CD4-positive, alpha-beta memory T cell (primary cell): Measurements from ENCODE around the gene TAGLN2. TPM values are rescaled to one million over a fixed set of nuclear protein-coding genes. Genes with fewer than 3 reads are reported as not detected.
A peak's percentile ranks its signal among the peaks of the same experiment; 100 is the strongest.

Source experiments
- CTCF ChIA-PET: fragments of 350-600 bp; sonication (Branson Sonifier 250); formaldehyde crosslinking; loops from one replicate; lab custom pipeline; 2021; ENCODE audit warnings: inconsistent platforms; ENCODE audit not compliant: partially characterized antibody; lab: Charles Lee
- POLR2A ChIA-PET: fragments of 350-600 bp; sonication (Branson Sonifier 250); formaldehyde crosslinking; loops from one replicate; lab custom pipeline; 2021; ENCODE audit not compliant: partially characterized antibody; lab: Charles Lee
- DNase-seq, 5 donors: peaks; one replicate each; pipeline versions ENCODE4 v3.0.0 to v3.0.0-alpha.2; 2020 to 2022; ENCODE audit warnings: mixed read lengths in 1 of 5
- H3K27ac ChIP-seq: one replicate; pipeline ENCODE4 v1.7.0; 2013; ENCODE audit warnings: low read depth, low read length
- H3K27me3 ChIP-seq: 2 replicates; pipeline ENCODE4 v1.7.0; 2013; ENCODE audit warnings: mild to moderate bottlenecking, low read length, moderate library complexity; ENCODE audit not compliant: insufficient read depth
- H3K36me3 ChIP-seq: 2 replicates; pipeline ENCODE4 v1.7.0; 2013; ENCODE audit warnings: mild to moderate bottlenecking, low read length, moderate library complexity; ENCODE audit not compliant: insufficient read depth
- H3K4me1 ChIP-seq: 2 replicates; pipeline ENCODE4 v1.7.0; 2013; ENCODE audit warnings: mild to moderate bottlenecking, low read length, moderate library complexity; ENCODE audit not compliant: insufficient read depth
- H3K4me3 ChIP-seq, 2 donors: one replicate each; pipeline ENCODE4 v1.7.0; 2013; ENCODE audit warnings: low read length in 2 of 2, mild to moderate bottlenecking in 1 of 2
- H3K9me3 ChIP-seq, 2 donors: one replicate each; pipeline ENCODE4 v1.7.0; 2013; ENCODE audit warnings: low read length in 2 of 2, control low read depth in 1 of 2; ENCODE audit not compliant: control insufficient read depth in 1 of 2
- H3K27ac Mint-ChIP-seq, 7 donors: one replicate each; pipeline ENCODE4 v1.8.0; 2020 to 2021; ENCODE audit warnings: mixed read lengths in 7 of 7, mild to moderate bottlenecking in 6 of 7, inconsistent platforms in 3 of 7, moderate library complexity in 3 of 7
- H3K27me3 Mint-ChIP-seq, 2 donors: one replicate each; pipeline ENCODE4 v1.8.0; 2020 to 2021; ENCODE audit warnings: mixed read lengths in 2 of 2
- H3K36me3 Mint-ChIP-seq, 2 donors: one replicate each; pipeline ENCODE4 v1.8.0; 2020 to 2021; ENCODE audit warnings: mixed read lengths in 2 of 2, inconsistent platforms in 1 of 2, mild to moderate bottlenecking in 1 of 2
- H3K4me1 Mint-ChIP-seq, 4 donors: one replicate each; pipeline ENCODE4 v1.8.0; 2020 to 2021; ENCODE audit warnings: mixed read lengths in 4 of 4, mild to moderate bottlenecking in 1 of 4
- H3K4me3 Mint-ChIP-seq, 8 donors: one replicate each; pipeline ENCODE4 v1.8.0; 2020 to 2021; ENCODE audit warnings: mixed read lengths in 8 of 8, mild to moderate bottlenecking in 7 of 8, moderate library complexity in 6 of 8, inconsistent platforms in 3 of 8
- H3K9me3 Mint-ChIP-seq, 8 donors: one replicate each; pipeline ENCODE4 v1.8.0; 2020 to 2021; ENCODE audit warnings: mixed read lengths in 8 of 8, mild to moderate bottlenecking in 5 of 8, inconsistent platforms in 3 of 8, moderate library complexity in 1 of 8
- intact Hi-C: fragments of 100-400 bp; cut with micrococcal nuclease; formaldehyde crosslinking; loops from one replicate; pipeline ENCODE4 v1.15.1; 2023
- polyA plus RNA-seq, 2 donors: library from polyadenylated mRNA; unstranded; fragments of 300-500 nt; fragmentation: Illumina TruSeq; gene quantifications; one replicate each; pipeline ENCODE4 v1.2.3, GENCODE V29; 2021
- total RNA-seq, 2 experiments: library from RNA; stranded (reverse); gene quantifications; one replicate each; pipeline ENCODE4 v1.2.3, GENCODE V29; 2021

The TAGLN2 gene
- total RNA-seq (100 to 1,000 TPM; 196 to 207 TPM), polyA plus RNA-seq (1,000 to 10,000 TPM; 1,014 to 1,289 TPM)

DNA sequence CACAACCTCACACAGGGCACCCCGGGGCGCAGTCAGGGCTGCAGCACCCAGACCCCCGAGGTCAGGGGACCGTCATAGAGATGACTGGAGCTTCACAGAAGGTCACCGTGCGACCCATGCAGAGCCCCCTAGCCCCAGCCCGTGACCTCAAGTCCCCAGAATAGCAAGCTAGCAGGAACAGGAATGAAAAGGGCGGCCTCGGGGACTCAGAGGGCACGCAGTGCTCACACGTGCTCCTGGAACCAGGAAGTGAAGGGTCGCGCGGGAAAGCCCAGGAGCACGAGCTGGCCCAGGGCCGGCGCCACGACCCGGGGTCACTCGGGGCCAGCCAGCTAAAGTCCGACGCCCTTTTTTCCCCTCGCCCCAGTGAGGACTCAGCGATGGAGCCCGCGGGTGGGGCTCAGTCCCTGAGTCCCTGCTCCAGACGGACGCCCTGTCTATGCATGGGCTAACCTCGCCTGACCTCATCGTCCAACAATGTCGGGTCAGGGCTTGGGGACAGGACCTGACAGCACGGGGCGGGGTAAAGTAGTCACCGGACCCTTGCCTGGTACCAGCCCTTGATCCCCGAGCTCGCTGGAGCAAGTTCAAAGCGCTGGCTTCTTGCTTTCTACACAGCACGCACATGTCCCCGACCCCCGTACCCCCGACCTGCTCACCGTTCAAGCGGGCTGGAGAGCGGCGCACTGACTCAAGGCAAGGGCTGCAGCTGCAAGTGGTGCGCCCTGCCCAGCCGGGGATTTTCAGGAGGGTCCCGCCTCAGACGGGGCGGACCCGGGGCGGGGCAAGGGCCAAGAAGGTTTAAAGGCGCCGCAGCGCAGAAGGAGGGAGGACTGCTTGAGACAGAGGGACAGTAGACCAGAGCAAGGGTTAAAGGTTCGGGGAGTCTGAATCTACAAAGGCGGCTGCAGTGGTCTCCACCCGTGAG lies at the start of gene TAGLN2:
TAGLN2 (minus strand) TSS at position 717 of the 928 bp plus-strand sequence. CDS start 4,998 bp downstream, outside the sequence.
- peak within 1 kb of the TSS; percentile 94 to 99 (median 98) for H3K4me3 Mint-ChIP-seq
- intact Hi-C loops = loop anchor here (1.0 to 10.0 kb wide), 5 partner anchors 11 to 340 kb away; partner anchors contain the start of genes DCAF8, IGSF8 and IGSF9
- peak within 1 kb of the TSS; percentile 98 for H3K27ac ChIP-seq
- peaks cover 29 to 64% (median 41%) of the 10 kb centered on the region in 4 donors for H3K4me1 Mint-ChIP-seq
- peaks cover 10% of the 10 kb centered on the region for H3K36me3 ChIP-seq
- peak; percentile 87 to 91 (median 89) for DNase-seq
- H3K36me3 Mint-ChIP-seq = peaks cover 14 to 44% of the 10 kb centered on the region in 2 donors
- peaks cover 0 to 9% (median 0%) of the 10 kb centered on the region in 8 donors for H3K9me3 Mint-ChIP-seq
- H3K4me1 ChIP-seq = peaks cover 42% of the 10 kb centered on the region
- ChIA-PET POLR2A (interaction anchor here (0.6 to 5.2 kb wide), 21 partner anchors 11 to 1615 kb away, joined by 3 to 62 read pairs (median 12); partner anchors contain the start of genes DCAF8, DUSP23, IFI16 and IGSF8), CTCF (interaction anchor here (0.6 to 6.9 kb wide), 10 partner anchors 9 to 176 kb away, joined by 3 to 87 read pairs (median 4); partner anchors contain the start of gene FCRL6)
- H3K9me3 ChIP-seq = no peaks in the 10 kb centered on the region
- H3K27me3 ChIP-seq = no peaks in the 10 kb centered on the region
- peaks cover 0 to 5% of the 10 kb centered on the region in 2 donors for H3K27me3 Mint-ChIP-seq
- H3K4me3 ChIP-seq = peak within 1 kb of the TSS; percentile 89 to 93
- H3K27ac Mint-ChIP-seq = peak within 1 kb of the TSS; percentile 99 to 100 (median 100)

DNA sequence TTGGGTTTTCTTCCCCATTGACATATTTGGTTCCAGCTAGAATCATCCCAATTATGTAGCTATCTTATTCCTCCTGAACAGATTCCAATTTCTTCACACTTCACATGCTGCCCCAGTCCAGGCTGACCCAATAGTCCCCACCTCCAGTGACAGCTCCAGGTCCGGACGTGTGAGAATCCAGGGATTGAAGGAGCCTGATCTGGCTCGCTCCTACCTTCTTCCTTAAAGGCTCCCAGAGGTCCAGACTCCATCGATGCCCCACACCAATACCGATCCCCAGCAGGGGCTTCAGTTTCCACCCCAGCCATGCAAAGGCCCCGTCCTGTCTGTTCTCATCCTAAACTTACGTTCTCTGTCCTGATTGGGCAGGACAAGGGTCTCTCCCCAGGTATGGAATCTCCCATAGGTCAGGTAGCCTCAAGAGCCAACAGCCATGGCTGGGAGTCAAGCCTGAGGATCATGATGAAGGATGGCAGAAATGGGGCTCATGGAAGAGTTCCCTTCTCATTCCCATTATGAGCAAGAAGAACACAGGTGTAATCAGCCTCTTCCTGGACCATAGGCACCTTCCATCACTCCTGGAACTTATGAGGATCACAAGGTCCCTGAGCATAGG lies 49.2 kb upstream of the TAGLN2 start:
- intact Hi-C loops = no loop called here
- Mint-ChIP-seq H3K4me1 (no peaks in the 10 kb centered on the region), H3K27ac (no peak overlapping the region), H3K36me3 (no peaks in the 10 kb centered on the region), H3K4me3 (no peak overlapping the region), H3K27me3 (peaks cover 12 to 17% of the 10 kb centered on the region in 2 donors), H3K9me3 (no peaks in the 10 kb centered on the region)
- H3K27me3 ChIP-seq = no peaks in the 10 kb centered on the region
- no peak overlapping the region for H3K27ac ChIP-seq
- no peak overlapping the region for H3K4me3 ChIP-seq
- ChIA-PET POLR2A (no interaction called here), CTCF (no interaction called here)
- no peaks in the 10 kb centered on the region for H3K9me3 ChIP-seq
- H3K4me1 ChIP-seq = no peaks in the 10 kb centered on the region
- H3K36me3 ChIP-seq = no peaks in the 10 kb centered on the region
- no peak for DNase-seq

DNA sequence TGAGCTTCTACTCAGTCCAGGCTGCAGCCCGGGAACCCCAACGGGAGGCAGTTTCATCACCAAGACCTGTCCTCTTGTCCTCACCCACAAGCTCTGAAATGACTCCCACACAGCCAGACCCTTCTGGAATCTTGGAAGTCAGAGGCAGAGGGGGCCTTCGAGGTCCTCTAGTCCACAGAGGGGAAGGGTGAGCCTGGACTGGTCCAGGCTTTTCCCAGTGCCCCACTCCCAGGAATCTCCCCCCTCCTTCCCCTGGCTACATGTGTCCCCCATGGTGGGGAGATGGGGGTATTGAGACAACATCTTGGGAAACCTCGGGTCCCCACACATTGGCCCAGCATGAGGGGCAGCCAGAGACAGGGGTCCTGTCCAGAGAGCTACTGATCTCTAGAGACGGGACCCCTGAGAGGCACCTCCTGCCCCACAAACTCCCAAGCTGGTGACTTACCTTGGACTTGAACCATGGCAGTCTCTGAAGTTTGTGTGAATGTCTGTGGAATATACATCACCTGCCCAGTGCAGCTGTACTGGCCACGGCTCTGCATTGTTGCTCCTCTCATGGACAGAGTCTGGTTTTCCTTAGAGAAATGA lies 48.1 kb upstream of the TAGLN2 start:
- POLR2A ChIA-PET = no interaction called here
- Histone ChIP-seq H3K27ac (no peak overlapping the region), H3K36me3 (no peaks in the 10 kb centered on the region), H3K4me3 (no peak overlapping the region), H3K9me3 (no peaks in the 10 kb centered on the region), H3K4me1 (no peaks in the 10 kb centered on the region), H3K27me3 (no peaks in the 10 kb centered on the region)
- Mint-ChIP-seq H3K4me3 (no peak overlapping the region), H3K27ac (no peak overlapping the region), H3K4me1 (no peaks in the 10 kb centered on the region), H3K36me3 (no peaks in the 10 kb centered on the region), H3K9me3 (no peaks in the 10 kb centered on the region), H3K27me3 (peaks cover 11 to 19% of the 10 kb centered on the region in 2 donors)
- no peak for DNase-seq
- intact Hi-C loops = no loop called here
- CTCF ChIA-PET = no interaction called here

DNA sequence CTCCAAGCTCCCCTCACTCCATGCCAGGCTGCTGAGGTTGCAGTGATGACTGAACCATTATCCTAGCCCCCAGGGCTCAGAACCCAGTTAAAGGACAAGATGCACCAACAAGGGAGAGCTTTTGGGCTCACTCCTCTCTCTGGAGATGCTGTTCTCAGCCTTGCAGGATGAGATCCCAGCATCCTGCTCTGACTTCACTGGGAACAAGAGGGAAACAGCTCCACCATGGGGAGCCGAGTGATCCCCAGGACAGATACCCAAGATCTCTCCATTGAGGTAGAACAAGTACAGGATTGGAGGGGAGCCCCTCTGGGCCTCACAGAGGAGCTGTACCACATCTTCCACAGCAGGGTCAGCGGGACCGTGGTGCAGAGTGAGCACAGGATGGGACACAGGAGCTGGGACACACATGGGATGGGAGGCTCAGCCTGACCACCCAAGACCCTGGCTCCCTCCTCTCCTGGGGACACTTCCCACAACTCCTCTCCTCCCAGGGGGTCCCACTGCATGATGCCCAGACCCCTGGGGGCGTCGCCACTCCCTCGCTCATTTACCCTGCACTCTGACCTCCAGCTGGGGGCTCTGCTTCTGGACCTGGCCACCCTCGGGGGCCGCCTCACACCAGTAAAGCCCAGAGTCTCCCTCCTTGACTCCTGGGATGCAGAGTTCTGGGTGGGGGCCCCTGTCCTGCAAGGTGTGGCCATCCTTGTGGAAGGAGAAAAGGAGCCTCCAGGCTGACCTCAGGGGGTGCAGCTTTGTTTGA lies 47.3 kb upstream of the TAGLN2 start:
- Mint-ChIP-seq H3K36me3 (no peaks in the 10 kb centered on the region), H3K4me3 (no peak overlapping the region), H3K27ac (no peak overlapping the region), H3K27me3 (peaks cover 15 to 25% of the 10 kb centered on the region in 2 donors), H3K4me1 (no peaks in the 10 kb centered on the region), H3K9me3 (no peaks in the 10 kb centered on the region)
- H3K27me3 ChIP-seq = no peaks in the 10 kb centered on the region
- H3K4me1 ChIP-seq = no peaks in the 10 kb centered on the region
- H3K9me3 ChIP-seq = no peaks in the 10 kb centered on the region
- ChIA-PET POLR2A (no interaction called here), CTCF (no interaction called here)
- no peak overlapping the region for H3K27ac ChIP-seq
- intact Hi-C loops = no loop called here
- H3K36me3 ChIP-seq = no peaks in the 10 kb centered on the region
- H3K4me3 ChIP-seq = no peak overlapping the region
- DNase-seq = no peak

DNA sequence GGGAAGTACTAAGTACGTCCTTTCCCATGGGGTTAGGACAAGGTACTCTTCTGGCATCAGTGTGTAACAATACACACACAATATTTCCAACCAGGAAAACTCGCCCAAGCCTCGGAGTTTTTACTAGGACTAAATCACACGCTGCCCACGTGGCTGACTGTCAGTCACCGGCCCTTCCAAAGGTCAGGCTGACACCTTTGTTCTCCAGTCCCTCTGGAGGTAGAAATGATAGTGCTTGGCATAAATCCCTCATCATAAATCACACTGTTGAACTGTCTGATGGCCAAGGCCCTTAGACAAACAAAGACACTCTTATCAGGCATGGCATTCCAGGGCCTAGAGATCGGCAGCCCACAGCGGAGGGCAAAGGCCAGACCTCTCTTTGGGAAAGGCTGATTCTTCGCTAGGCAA lies 45.6 kb upstream of the TAGLN2 start:
- Mint-ChIP-seq H3K9me3 (no peaks in the 10 kb centered on the region), H3K4me3 (no peak overlapping the region), H3K4me1 (no peaks in the 10 kb centered on the region), H3K27ac (no peak overlapping the region), H3K36me3 (no peaks in the 10 kb centered on the region), H3K27me3 (peaks cover 15 to 23% of the 10 kb centered on the region in 2 donors)
- intact Hi-C loops = no loop called here
- Histone ChIP-seq H3K9me3 (no peaks in the 10 kb centered on the region), H3K4me3 (no peak overlapping the region), H3K36me3 (no peaks in the 10 kb centered on the region), H3K27me3 (no peaks in the 10 kb centered on the region), H3K4me1 (no peaks in the 10 kb centered on the region), H3K27ac (no peak overlapping the region)
- CTCF ChIA-PET = interaction anchor here (1.0 kb wide), 1 partner anchor 35 kb away, joined by 3 read pairs; no protein-coding TSS in a partner anchor
- POLR2A ChIA-PET = no interaction called here
- no peak for DNase-seq

DNA sequence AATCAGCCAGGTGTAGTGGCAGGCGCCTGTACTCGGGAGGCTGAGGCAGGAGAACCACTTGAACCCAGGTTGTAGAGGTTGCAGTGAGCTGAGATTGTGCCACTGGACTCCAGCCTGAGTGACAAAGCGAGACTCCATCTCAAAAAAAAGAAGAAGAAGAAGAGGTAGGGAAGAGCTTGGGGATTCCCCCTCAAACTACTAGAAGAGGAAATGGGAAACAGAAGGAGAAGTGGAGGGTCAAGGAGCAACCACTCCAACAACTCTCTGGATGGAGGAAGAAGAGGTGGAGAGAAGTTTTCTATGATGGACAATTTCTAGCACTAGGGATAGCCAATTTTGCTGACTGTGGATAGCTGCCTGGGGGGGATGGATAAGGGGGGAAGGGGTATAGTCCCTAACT lies 43.6 kb upstream of the TAGLN2 start:
- no peak for DNase-seq

More for the DNA sequence above, 43.6 kb upstream of the TAGLN2 start:
- H3K4me1 ChIP-seq = no peaks in the 10 kb centered on the region
- no peak overlapping the region for H3K4me3 ChIP-seq
- no peaks in the 10 kb centered on the region for H3K36me3 Mint-ChIP-seq
- H3K9me3 Mint-ChIP-seq = no peaks in the 10 kb centered on the region
- H3K36me3 ChIP-seq = no peaks in the 10 kb centered on the region
- ChIA-PET CTCF (interaction anchor here (1.1 kb wide), 1 partner anchor 39 kb away, joined by 3 read pairs; no protein-coding TSS in a partner anchor), POLR2A (no interaction called here)
- H3K4me1 Mint-ChIP-seq = no peaks in the 10 kb centered on the region
- H3K27ac Mint-ChIP-seq = no peak overlapping the region
- intact Hi-C loops = no loop called here
- H3K27me3 ChIP-seq = no peaks in the 10 kb centered on the region
- no peak overlapping the region for H3K4me3 Mint-ChIP-seq
- H3K27ac ChIP-seq = no peak overlapping the region
- peaks cover 15 to 32% of the 10 kb centered on the region in 2 donors for H3K27me3 Mint-ChIP-seq
- no peaks in the 10 kb centered on the region for H3K9me3 ChIP-seq
